Panc1 (cell line): ENCODE results near the gene CCNJL.

Source experiments
- CTCF ChIP-seq: fragments of 450-650 bp; IDR thresholded peaks from 2 replicates; pipeline ENCODE4 v1.5.1; 2017; ENCODE audit warnings: mild to moderate bottlenecking
- POLR2AphosphoS5 ChIP-seq: IDR thresholded peaks from 2 replicates; pipeline ENCODE4 v1.6.1; 2012; ENCODE audit warnings: mild to moderate bottlenecking, low read depth, low read length, moderate library complexity
- REST ChIP-seq, 2 experiments: IDR thresholded peaks; 2 replicates each; pipeline ENCODE4 v1.6.1; 2011 to 2012; ENCODE audit warnings: low read depth in 2 of 2, control low read depth in 1 of 2, low read length in 1 of 2, mild to moderate bottlenecking in 1 of 2, moderate library complexity in 1 of 2; ENCODE audit not compliant: insufficient read depth in 1 of 2

DNA sequence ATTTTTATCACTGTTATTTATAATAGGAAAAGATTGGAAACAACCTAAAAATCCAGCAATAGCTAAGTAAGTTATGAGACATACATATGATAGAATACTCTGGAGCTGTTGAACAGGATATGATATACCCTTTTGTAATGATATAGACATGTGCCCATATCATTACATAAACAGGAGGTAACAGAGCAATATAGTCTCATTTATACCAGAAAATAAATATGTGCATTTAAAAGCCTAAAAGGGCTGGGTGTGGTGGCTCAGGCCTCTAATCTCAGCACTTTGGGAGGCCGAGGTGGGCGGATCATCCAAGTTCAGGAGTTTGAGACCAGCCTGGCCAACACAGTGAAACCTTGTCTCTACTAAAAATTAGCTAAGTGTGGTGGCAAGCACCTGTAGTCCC, 85.4 kb downstream of the CCNJL start:
- no peak for TF ChIP-seq CTCF
- no peak for TF ChIP-seq POLR2AphosphoS5
- TF ChIP-seq REST (IDR thresholded peaks at IDR 0.05; ENCODE audit: insufficient read depth in 1 of 2, low read depth in 2 of 2, low read length in 1 of 2) = no peak
